ENCODE data around the gene CCDC127.

GRCh38 chr5:162565-163337 lies 55.2 kb downstream of the CCDC127 start:
- TF ChIP-seq TAF1 (IDR thresholded peaks at IDR 0.05; ENCODE audit: low read depth, low read length) = no peak
- no peak for TF ChIP-seq POLR2A (IDR thresholded peaks at IDR 0.05; ENCODE audit: low read depth, low read length)

All from GM12891 (cell line).